ENCODE results near the gene CLSTN1. TPM values are rescaled to one million over a fixed set of nuclear protein-coding genes. Genes with fewer than 3 reads are reported as not detected.

Gene CLSTN1
- total RNA-seq, 1 experiment from 2014 or later: 106 TPM

GRCh38 chr1:9720785-9721605, 102.8 kb downstream of the CLSTN1 start:
- Mint-ChIP-seq H3K4me1 (ENCODE audit: insufficient read depth, unreplicated experiment) (peaks cover 6% of the 10 kb centered on the region), H3K4me3 (ENCODE audit: unreplicated experiment) (no peak overlapping the region), H3K9me3 (ENCODE audit: unreplicated experiment) (no peaks in the 10 kb centered on the region), H3K27ac (ENCODE audit: low read depth, unreplicated experiment) (no peak overlapping the region), H3K27me3 (ENCODE audit: insufficient read depth, unreplicated experiment) (no peaks in the 10 kb centered on the region), H3K36me3 (ENCODE audit: insufficient read depth, unreplicated experiment) (peaks cover 6% of the 10 kb centered on the region)
- intact Hi-C loops (cut with micrococcal nuclease): no loop called here
- BruUV-seq (replicated peaks): no TSS peak
- CTCF ChIA-PET: interaction anchor here (0.5 to 2.4 kb wide), 10 partner anchors 11 to 169 kb away, joined by 3 to 9 read pairs (median 4); partner anchors contain the start of gene TMEM201
- TF ChIP-seq, protein P1, sequence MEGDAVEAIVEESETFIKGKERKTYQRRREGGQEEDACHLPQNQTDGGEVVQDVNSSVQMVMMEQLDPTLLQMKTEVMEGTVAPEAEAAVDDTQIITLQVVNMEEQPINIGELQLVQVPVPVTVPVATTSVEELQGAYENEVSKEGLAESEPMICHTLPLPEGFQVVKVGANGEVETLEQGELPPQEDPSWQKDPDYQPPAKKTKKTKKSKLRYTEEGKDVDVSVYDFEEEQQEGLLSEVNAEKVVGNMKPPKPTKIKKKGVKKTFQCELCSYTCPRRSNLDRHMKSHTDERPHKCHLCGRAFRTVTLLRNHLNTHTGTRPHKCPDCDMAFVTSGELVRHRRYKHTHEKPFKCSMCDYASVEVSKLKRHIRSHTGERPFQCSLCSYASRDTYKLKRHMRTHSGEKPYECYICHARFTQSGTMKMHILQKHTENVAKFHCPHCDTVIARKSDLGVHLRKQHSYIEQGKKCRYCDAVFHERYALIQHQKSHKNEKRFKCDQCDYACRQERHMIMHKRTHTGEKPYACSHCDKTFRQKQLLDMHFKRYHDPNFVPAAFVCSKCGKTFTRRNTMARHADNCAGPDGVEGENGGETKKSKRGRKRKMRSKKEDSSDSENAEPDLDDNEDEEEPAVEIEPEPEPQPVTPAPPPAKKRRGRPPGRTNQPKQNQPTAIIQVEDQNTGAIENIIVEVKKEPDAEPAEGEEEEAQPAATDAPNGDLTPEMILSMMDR (IDR thresholded peaks at IDR 0.05; ENCODE audit: unreplicated experiment): no peak
- POLR2A ChIA-PET: no interaction called here
- no peak for DNase-seq (ENCODE audit: unreplicated experiment)

GRCh38 chr1:9719978-9720722, 103.6 kb downstream of the CLSTN1 start:
- Mint-ChIP-seq H3K27me3 (ENCODE audit: insufficient read depth, unreplicated experiment) (no peaks in the 10 kb centered on the region), H3K4me3 (ENCODE audit: unreplicated experiment) (no peak overlapping the region), H3K36me3 (ENCODE audit: insufficient read depth, unreplicated experiment) (peaks cover 6% of the 10 kb centered on the region), H3K4me1 (ENCODE audit: insufficient read depth, unreplicated experiment) (peaks cover 6% of the 10 kb centered on the region), H3K27ac (ENCODE audit: low read depth, unreplicated experiment) (no peak overlapping the region), H3K9me3 (ENCODE audit: unreplicated experiment) (no peaks in the 10 kb centered on the region)
- CTCF ChIA-PET: interaction anchor here (0.5 to 2.4 kb wide), 8 partner anchors 18 to 431 kb away, joined by 3 to 10 read pairs (median 4); partner anchors contain the start of gene TMEM201
- intact Hi-C loops (cut with micrococcal nuclease): loop anchor here (1.0 kb wide), 1 partner anchor 93 kb away; no protein-coding TSS in a partner anchor
- no TSS peak for BruUV-seq (replicated peaks)
- no peak for DNase-seq (ENCODE audit: unreplicated experiment)
- POLR2A ChIA-PET: interaction anchor here (0.7 to 0.8 kb wide), 2 partner anchors 8 to 92 kb away, joined by 3 read pairs; no protein-coding TSS in a partner anchor
- TF ChIP-seq, protein P1 (IDR thresholded peaks at IDR 0.05; ENCODE audit: unreplicated experiment): no peak

- H3K4me1 Mint-ChIP-seq (ENCODE audit: insufficient read depth, unreplicated experiment): peaks cover 6% of the 10 kb centered on the region
- DNase-seq (ENCODE audit: unreplicated experiment): no peak
- TF ChIP-seq, protein P1 (IDR thresholded peaks at IDR 0.05; ENCODE audit: unreplicated experiment): no peak
- H3K27me3 Mint-ChIP-seq (ENCODE audit: insufficient read depth, unreplicated experiment): no peaks in the 10 kb centered on the region
- ChIA-PET CTCF (no interaction called here), POLR2A (interaction anchor here (0.6 to 0.9 kb wide), 2 partner anchors 23 to 48 kb away, joined by 4 read pairs; no protein-coding TSS in a partner anchor)
- H3K36me3 Mint-ChIP-seq (ENCODE audit: insufficient read depth, unreplicated experiment): peaks cover 6% of the 10 kb centered on the region
- no peak overlapping the region for H3K27ac Mint-ChIP-seq (ENCODE audit: low read depth, unreplicated experiment)
- no peaks in the 10 kb centered on the region for H3K9me3 Mint-ChIP-seq (ENCODE audit: unreplicated experiment)
- no TSS peak for BruUV-seq (replicated peaks)
- no peak overlapping the region for H3K4me3 Mint-ChIP-seq (ENCODE audit: unreplicated experiment)
- intact Hi-C loops (cut with micrococcal nuclease): no loop called here
These were observed 105.6 kb downstream of the CLSTN1 start for GRCh38 chr1:9718006-9718680.

Data from MCF 10A (cell line).